ENCODE results near the gene LAMA4. TPM values are rescaled to one million over a fixed set of nuclear protein-coding genes. Genes with fewer than 3 reads are reported as not detected.
A peak's percentile ranks its signal among the peaks of the same experiment; 100 is the strongest.

LAMA4 gene
- total RNA-seq, 1 experiment from 2014 or later: 9.4 TPM

- no peak overlapping the region for H2AFZ ChIP-seq (ENCODE audit: low read length)
- H3K4me1 ChIP-seq (ENCODE audit: insufficient read depth, low read length): peaks cover 49% of the 10 kb centered on the region
- intact Hi-C loops (cut with micrococcal nuclease): no loop called here
- ChIA-PET CTCF (interaction anchor here (1.0 kb wide), 1 partner anchor 10 kb away, joined by 4 read pairs; no protein-coding TSS in a partner anchor), POLR2A (ENCODE audit: unreplicated experiment) (no interaction called here)
- no peaks in the 10 kb centered on the region for H3K27me3 ChIP-seq (ENCODE audit: low read length)
- H3K4me3 ChIP-seq (ENCODE audit: low read length): no peak overlapping the region
- H3K36me3 ChIP-seq (ENCODE audit: low read depth, low read length): no peaks in the 10 kb centered on the region
- H3K9ac ChIP-seq (ENCODE audit: low read length): no peak overlapping the region
- H3K9me3 ChIP-seq (ENCODE audit: low read length): no peaks in the 10 kb centered on the region
- no peaks in the 10 kb centered on the region for H3K79me2 ChIP-seq (ENCODE audit: low read length)
- H3K4me2 ChIP-seq (ENCODE audit: low read length): no peak overlapping the region
- DNase-seq (peak; percentile 16), ATAC-seq (no peak)
- H3F3A ChIP-seq (ENCODE audit: low read length, unreplicated experiment): no peaks in the 10 kb centered on the region
- no TSS peak for BruUV-seq (replicated peaks)
- H3K27ac ChIP-seq (ENCODE audit: low read length): peak overlapping the region; percentile 18; the same call in 1 of the 2 replicates
- no peaks in the 10 kb centered on the region for H4K20me1 ChIP-seq (ENCODE audit: low read length)
- no peaks in the 10 kb centered on the region for H3K9me2 ChIP-seq (replicated peaks; ENCODE audit: low read length)
- TF ChIP-seq CTCF (conservative IDR thresholded peaks at IDR 0.05; ENCODE audit: low read depth, low read length): no peak
- TF ChIP-seq EZH2 (IDR thresholded peaks at IDR 0.05; ENCODE audit: low read length, unreplicated experiment): no peak
- no peak for TF ChIP-seq EZH2phosphoT487 (IDR thresholded peaks at IDR 0.05; ENCODE audit: borderline replicate concordance, low read length)
These were observed 46.5 kb upstream of the LAMA4 start for GRCh38 chr6:112300896-112301295.

GRCh38 chr6:112298816-112299281 is 44.5 kb upstream of the LAMA4 start:
- no peaks in the 10 kb centered on the region for H3K9me2 ChIP-seq (replicated peaks; ENCODE audit: low read length)
- intact Hi-C loops (cut with micrococcal nuclease): loop anchor here (2.0 to 5.0 kb wide), 3 partner anchors 68 to 117 kb away; no protein-coding TSS in a partner anchor
- ChIA-PET CTCF (interaction anchor here (0.6 to 1.0 kb wide), 3 partner anchors 13 to 119 kb away, joined by 3 to 4 read pairs (median 3); no protein-coding TSS in a partner anchor), POLR2A (ENCODE audit: unreplicated experiment) (interaction anchor here (0.6 kb wide), 2 partner anchors 45 to 168 kb away, joined by 4 to 8 read pairs; no protein-coding TSS in a partner anchor)
- H3K9me3 ChIP-seq (ENCODE audit: low read length): no peaks in the 10 kb centered on the region
- ATAC-seq (peak; percentile 82), DNase-seq (peak; percentile 86)
- peaks cover 48% of the 10 kb centered on the region for H3K4me1 ChIP-seq (ENCODE audit: insufficient read depth, low read length)
- peak overlapping the region; percentile 93 for H3K9ac ChIP-seq (ENCODE audit: low read length)
- peak overlapping the region; percentile 99 for H3K27ac ChIP-seq (ENCODE audit: low read length)
- no peaks in the 10 kb centered on the region for H3K36me3 ChIP-seq (ENCODE audit: low read depth, low read length)
- H3F3A ChIP-seq (ENCODE audit: low read length, unreplicated experiment): no peaks in the 10 kb centered on the region
- H3K79me2 ChIP-seq (ENCODE audit: low read length): no peaks in the 10 kb centered on the region
- H3K27me3 ChIP-seq (ENCODE audit: low read length): no peaks in the 10 kb centered on the region
- H2AFZ ChIP-seq (ENCODE audit: low read length): peak overlapping the region; percentile 37; the same call in 1 of the 2 replicates
- peak overlapping the region; percentile 82 for H3K4me2 ChIP-seq (ENCODE audit: low read length)
- TF ChIP-seq EZH2 (IDR thresholded peaks at IDR 0.05; ENCODE audit: low read length, unreplicated experiment): no peak
- TF ChIP-seq CTCF (conservative IDR thresholded peaks at IDR 0.05; ENCODE audit: low read depth, low read length): no peak
- TF ChIP-seq EZH2phosphoT487 (IDR thresholded peaks at IDR 0.05; ENCODE audit: borderline replicate concordance, low read length): no peak
- BruUV-seq (replicated peaks): no TSS peak
- H4K20me1 ChIP-seq (ENCODE audit: low read length): no peaks in the 10 kb centered on the region
- H3K4me3 ChIP-seq (ENCODE audit: low read length): peak overlapping the region; percentile 58; the same call in 1 of the 2 replicates
